ENCODE data around the gene CNNM1. TPM values are rescaled to one million over a fixed set of nuclear protein-coding genes. Genes with fewer than 3 reads are reported as not detected.

CNNM1 gene
- total RNA-seq, 1 experiment from 2014 or later, result 0.90 TPM

DNA sequence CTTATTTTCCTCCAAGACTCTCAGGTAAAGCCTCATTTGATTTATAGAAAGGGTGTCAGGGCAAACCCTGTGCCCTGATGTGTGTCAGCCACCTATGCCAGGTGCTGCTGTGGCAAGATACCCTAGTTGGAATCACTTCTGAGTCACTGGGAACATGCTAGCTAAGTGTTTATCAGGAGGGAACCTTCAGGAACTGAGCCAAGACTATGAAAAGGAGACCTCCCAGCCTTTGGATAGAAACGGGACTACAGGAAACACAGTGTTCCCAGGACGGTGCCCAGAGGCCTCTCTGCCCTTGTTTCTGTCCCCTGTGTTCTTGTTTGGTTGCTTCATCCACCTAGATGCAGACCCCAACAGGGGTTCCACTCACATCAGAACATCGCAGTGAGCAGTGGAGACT is 28.5 kb downstream of the CNNM1 start:
- POLR2A ChIA-PET, result no interaction called here
- H3K27me3 Mint-ChIP-seq (ENCODE audit: low read depth), result peaks cover 16% of the 10 kb centered on the region
- DNase-seq (ENCODE audit: low spot score) (no peak), ATAC-seq (peak; percentile 16)
- H3K9me3 Mint-ChIP-seq, result no peaks in the 10 kb centered on the region
- CTCF ChIA-PET, result interaction anchor here (2.3 kb wide), 1 partner anchor 35 kb away, joined by 5 read pairs; no protein-coding TSS in a partner anchor
- TF ChIP-seq NR3C1 (CRISPR knock-in tag; conservative IDR thresholded peaks at IDR 0.05; ENCODE audit: low read depth) (no peak), TCF7 (CRISPR knock-in tag; IDR thresholded peaks at IDR 0.05; ENCODE audit: low read depth) (no peak), ZNF138 (CRISPR knock-in tag; conservative IDR thresholded peaks at IDR 0.05) (no peak), ZNF121 (CRISPR knock-in tag; IDR thresholded peaks at IDR 0.05) (no peak), NFATC4 (CRISPR knock-in tag; IDR thresholded peaks at IDR 0.05) (no peak), ETV6 (CRISPR knock-in tag; IDR thresholded peaks at IDR 0.05) (no peak), ZNF263 (CRISPR knock-in tag; IDR thresholded peaks at IDR 0.05; ENCODE audit: low read depth) (no peak), ZNF423 (CRISPR knock-in tag; IDR thresholded peaks at IDR 0.05) (no peak), MYBL2 (CRISPR knock-in tag; IDR thresholded peaks at IDR 0.05) (no peak)
- TF ChIP-seq, protein P1, sequence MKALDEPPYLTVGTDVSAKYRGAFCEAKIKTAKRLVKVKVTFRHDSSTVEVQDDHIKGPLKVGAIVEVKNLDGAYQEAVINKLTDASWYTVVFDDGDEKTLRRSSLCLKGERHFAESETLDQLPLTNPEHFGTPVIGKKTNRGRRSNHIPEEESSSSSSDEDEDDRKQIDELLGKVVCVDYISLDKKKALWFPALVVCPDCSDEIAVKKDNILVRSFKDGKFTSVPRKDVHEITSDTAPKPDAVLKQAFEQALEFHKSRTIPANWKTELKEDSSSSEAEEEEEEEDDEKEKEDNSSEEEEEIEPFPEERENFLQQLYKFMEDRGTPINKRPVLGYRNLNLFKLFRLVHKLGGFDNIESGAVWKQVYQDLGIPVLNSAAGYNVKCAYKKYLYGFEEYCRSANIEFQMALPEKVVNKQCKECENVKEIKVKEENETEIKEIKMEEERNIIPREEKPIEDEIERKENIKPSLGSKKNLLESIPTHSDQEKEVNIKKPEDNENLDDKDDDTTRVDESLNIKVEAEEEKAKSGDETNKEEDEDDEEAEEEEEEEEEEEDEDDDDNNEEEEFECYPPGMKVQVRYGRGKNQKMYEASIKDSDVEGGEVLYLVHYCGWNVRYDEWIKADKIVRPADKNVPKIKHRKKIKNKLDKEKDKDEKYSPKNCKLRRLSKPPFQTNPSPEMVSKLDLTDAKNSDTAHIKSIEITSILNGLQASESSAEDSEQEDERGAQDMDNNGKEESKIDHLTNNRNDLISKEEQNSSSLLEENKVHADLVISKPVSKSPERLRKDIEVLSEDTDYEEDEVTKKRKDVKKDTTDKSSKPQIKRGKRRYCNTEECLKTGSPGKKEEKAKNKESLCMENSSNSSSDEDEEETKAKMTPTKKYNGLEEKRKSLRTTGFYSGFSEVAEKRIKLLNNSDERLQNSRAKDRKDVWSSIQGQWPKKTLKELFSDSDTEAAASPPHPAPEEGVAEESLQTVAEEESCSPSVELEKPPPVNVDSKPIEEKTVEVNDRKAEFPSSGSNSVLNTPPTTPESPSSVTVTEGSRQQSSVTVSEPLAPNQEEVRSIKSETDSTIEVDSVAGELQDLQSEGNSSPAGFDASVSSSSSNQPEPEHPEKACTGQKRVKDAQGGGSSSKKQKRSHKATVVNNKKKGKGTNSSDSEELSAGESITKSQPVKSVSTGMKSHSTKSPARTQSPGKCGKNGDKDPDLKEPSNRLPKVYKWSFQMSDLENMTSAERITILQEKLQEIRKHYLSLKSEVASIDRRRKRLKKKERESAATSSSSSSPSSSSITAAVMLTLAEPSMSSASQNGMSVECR (CRISPR knock-in tag; IDR thresholded peaks at IDR 0.05; ENCODE audit: borderline replicate concordance), result no peak
- TF ChIP-seq, protein P2, sequence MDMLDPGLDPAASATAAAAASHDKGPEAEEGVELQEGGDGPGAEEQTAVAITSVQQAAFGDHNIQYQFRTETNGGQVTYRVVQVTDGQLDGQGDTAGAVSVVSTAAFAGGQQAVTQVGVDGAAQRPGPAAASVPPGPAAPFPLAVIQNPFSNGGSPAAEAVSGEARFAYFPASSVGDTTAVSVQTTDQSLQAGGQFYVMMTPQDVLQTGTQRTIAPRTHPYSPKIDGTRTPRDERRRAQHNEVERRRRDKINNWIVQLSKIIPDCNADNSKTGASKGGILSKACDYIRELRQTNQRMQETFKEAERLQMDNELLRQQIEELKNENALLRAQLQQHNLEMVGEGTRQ (CRISPR knock-in tag; IDR thresholded peaks at IDR 0.05), result no peak
- TF ChIP-seq, protein P3, sequence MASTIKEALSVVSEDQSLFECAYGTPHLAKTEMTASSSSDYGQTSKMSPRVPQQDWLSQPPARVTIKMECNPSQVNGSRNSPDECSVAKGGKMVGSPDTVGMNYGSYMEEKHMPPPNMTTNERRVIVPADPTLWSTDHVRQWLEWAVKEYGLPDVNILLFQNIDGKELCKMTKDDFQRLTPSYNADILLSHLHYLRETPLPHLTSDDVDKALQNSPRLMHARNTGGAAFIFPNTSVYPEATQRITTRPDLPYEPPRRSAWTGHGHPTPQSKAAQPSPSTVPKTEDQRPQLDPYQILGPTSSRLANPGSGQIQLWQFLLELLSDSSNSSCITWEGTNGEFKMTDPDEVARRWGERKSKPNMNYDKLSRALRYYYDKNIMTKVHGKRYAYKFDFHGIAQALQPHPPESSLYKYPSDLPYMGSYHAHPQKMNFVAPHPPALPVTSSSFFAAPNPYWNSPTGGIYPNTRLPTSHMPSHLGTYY (CRISPR knock-in tag; IDR thresholded peaks at IDR 0.05), result no peak
- TF ChIP-seq, protein P4, sequence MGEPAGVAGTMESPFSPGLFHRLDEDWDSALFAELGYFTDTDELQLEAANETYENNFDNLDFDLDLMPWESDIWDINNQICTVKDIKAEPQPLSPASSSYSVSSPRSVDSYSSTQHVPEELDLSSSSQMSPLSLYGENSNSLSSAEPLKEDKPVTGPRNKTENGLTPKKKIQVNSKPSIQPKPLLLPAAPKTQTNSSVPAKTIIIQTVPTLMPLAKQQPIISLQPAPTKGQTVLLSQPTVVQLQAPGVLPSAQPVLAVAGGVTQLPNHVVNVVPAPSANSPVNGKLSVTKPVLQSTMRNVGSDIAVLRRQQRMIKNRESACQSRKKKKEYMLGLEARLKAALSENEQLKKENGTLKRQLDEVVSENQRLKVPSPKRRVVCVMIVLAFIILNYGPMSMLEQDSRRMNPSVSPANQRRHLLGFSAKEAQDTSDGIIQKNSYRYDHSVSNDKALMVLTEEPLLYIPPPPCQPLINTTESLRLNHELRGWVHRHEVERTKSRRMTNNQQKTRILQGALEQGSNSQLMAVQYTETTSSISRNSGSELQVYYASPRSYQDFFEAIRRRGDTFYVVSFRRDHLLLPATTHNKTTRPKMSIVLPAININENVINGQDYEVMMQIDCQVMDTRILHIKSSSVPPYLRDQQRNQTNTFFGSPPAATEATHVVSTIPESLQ (CRISPR knock-in tag; IDR thresholded peaks at IDR 0.05), result no peak
- TF ChIP-seq, protein P5, sequence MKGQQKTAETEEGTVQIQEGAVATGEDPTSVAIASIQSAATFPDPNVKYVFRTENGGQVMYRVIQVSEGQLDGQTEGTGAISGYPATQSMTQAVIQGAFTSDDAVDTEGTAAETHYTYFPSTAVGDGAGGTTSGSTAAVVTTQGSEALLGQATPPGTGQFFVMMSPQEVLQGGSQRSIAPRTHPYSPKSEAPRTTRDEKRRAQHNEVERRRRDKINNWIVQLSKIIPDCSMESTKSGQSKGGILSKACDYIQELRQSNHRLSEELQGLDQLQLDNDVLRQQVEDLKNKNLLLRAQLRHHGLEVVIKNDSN (CRISPR knock-in tag; IDR thresholded peaks at IDR 0.05), result no peak
- no peaks in the 10 kb centered on the region for H3K36me3 Mint-ChIP-seq
- no peak overlapping the region for H3K27ac Mint-ChIP-seq
- H3K4me1 Mint-ChIP-seq, result peaks cover 29% of the 10 kb centered on the region
- H3K4me3 Mint-ChIP-seq, result no peak overlapping the region

DNA sequence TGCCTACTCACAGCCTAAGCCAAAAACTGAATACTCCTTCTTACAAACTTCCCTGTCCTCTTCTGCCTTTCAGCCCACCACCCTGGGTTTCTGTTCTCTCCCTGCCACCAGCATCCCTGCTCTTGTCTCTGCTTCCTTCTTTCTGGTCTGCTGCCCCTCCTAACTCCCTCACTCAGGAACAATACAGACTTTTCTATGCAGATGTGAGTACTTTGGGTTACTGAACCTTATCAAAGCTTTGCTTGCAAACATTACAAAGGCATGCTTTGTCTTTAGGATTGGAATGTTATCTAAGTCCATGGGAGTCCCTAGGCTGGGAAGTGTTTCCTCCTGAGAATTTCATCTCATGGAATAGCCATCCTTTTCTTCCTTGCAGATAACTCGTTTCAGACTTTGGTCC is 28.9 kb downstream of the CNNM1 start:
- DNase-seq (ENCODE audit: low spot score) (no peak), ATAC-seq (peak; percentile 91)
- Mint-ChIP-seq H3K4me1 (peaks cover 29% of the 10 kb centered on the region), H3K27ac (no peak overlapping the region), H3K36me3 (no peaks in the 10 kb centered on the region), H3K4me3 (no peak overlapping the region), H3K27me3 (ENCODE audit: low read depth) (peaks cover 16% of the 10 kb centered on the region), H3K9me3 (no peaks in the 10 kb centered on the region)
- POLR2A ChIA-PET, result no interaction called here
- CTCF ChIA-PET, result interaction anchor here (0.9 to 2.3 kb wide), 3 partner anchors 34 to 203 kb away, joined by 3 to 5 read pairs (median 5); no protein-coding TSS in a partner anchor
- TF ChIP-seq SMAD3 (CRISPR knock-in tag; IDR thresholded peaks at IDR 0.05; ENCODE audit: borderline replicate concordance) (no peak), ZNF317 (CRISPR knock-in tag; IDR thresholded peaks at IDR 0.05; ENCODE audit: borderline replicate concordance, low read depth) (0 out of 2 replicates have a peak, but pooled peaks have one; percentile 21)
